Hypothalamus (tissue), 51 donors: ENCODE measurements around the gene ZNF385A.

Source experiments
- DNase-seq, 51 donors: peaks; one replicate each; lab custom pipeline; 2025; lab: John Stamatoyannopoulos, UW

The ZNF385A gene

GRCh38 chr12:54384591-54385041 is at the start of gene ZNF385A:
Gene ZNF385A (minus strand): TSS chr12:54384733. CDS start chr12:54384514, 219 bp downstream.
- DNase-seq: peak in 19 of 51 donors; percentile 14 to 50 (median 28)

- DNase-seq: no peak
These were observed 48.3 kb upstream of the ZNF385A start for GRCh38 chr12:54432815-54433164.

GRCh38 chr12:54431911-54432814 is 47.6 kb upstream of the ZNF385A start:
- no peak for DNase-seq

- DNase-seq: no peak
These were observed 46.0 kb upstream of the ZNF385A start for GRCh38 chr12:54430471-54431069.

- DNase-seq: no peak
These were observed 44.5 kb upstream of the ZNF385A start for GRCh38 chr12:54429014-54429471.

- peak in 2 of 51 donors; percentile 3 to 10 for DNase-seq
These were observed 43.8 kb upstream of the ZNF385A start for GRCh38 chr12:54428050-54429013.

GRCh38 chr12:54427106-54427505 is 42.6 kb upstream of the ZNF385A start:
- DNase-seq: no peak

GRCh38 chr12:54426690-54427089 is 42.2 kb upstream of the ZNF385A start:
- no peak for DNase-seq

GRCh38 chr12:54425702-54426101 is 41.2 kb upstream of the ZNF385A start:
- DNase-seq: no peak

GRCh38 chr12:54424224-54424623 is 39.7 kb upstream of the ZNF385A start:
- no peak for DNase-seq

- no peak for DNase-seq
These were observed 39.2 kb upstream of the ZNF385A start for GRCh38 chr12:54423816-54424150.

GRCh38 chr12:54421879-54422250 is 37.3 kb upstream of the ZNF385A start:
- no peak for DNase-seq

GRCh38 chr12:54421175-54421878 is 36.8 kb upstream of the ZNF385A start:
- DNase-seq: no peak

GRCh38 chr12:54420766-54421144 is 36.2 kb upstream of the ZNF385A start:
- DNase-seq: no peak

- DNase-seq: peak in 11 of 51 donors; percentile 8 to 66 (median 22)
These were observed 34.8 kb upstream of the ZNF385A start, which contains the start of gene ITGA5 for GRCh38 chr12:54419088-54419887. Gene ITGA5 (minus strand): TSS chr12:54419266. CDS start chr12:54419198, 68 bp downstream.

- no peak for DNase-seq
These were observed 34.0 kb upstream of the ZNF385A start for GRCh38 chr12:54418441-54419087.

GRCh38 chr12:54417712-54418440 is 33.3 kb upstream of the ZNF385A start:
- DNase-seq: peak in 1 of 51 donors; percentile 29
